Caco-2 (cell line): Measurements from ENCODE around the gene TOR2A. TPM values are rescaled to one million over a fixed set of nuclear protein-coding genes. Genes with fewer than 3 reads are reported as not detected.

Experiments used
- BruUV-seq: library from RNA; stranded (reverse); fragments of 400-500 nt; replicated peaks from 2 replicates; lab custom pipeline; 2021; lab: Mats Ljungman, UMichigan
- CTCF ChIA-PET: fragments of 300-600 bp; sonication (Branson Sonifier 250); formaldehyde crosslinking; loops from one replicate; lab custom pipeline; 2022; ENCODE audit warnings: antibody characterized with exemption; lab: Charles Lee
- POLR2A ChIA-PET: fragments of 300-600 bp; sonication (Branson Sonifier 250); formaldehyde crosslinking; loops from one replicate; lab custom pipeline; 2022; ENCODE audit warnings: antibody characterized with exemption; lab: Charles Lee
- DNase-seq, 2 experiments: peaks; one replicate each; pipeline versions ENCODE4 v3.0.0 to v3.0.0-alpha.2; 2020 to 2022
- H3K27me3 ChIP-seq: replicated peaks from 2 replicates; pipeline ENCODE4 v1.6.0; 2011; ENCODE audit warnings: low read length; ENCODE audit not compliant: control insufficient read depth, insufficient read depth
- H3K36me3 ChIP-seq: 2 replicates; pipeline ENCODE4 v1.5.1; 2011; ENCODE audit warnings: low read length; ENCODE audit not compliant: control insufficient read depth, insufficient read depth
- H3K4me1 ChIP-seq: fragments of 250-450 bp; sonication (Bioruptor Pico); 2 replicates; pipeline ENCODE4 v1.5.1; 2020; ENCODE audit warnings: mild to moderate bottlenecking
- H3K4me3 ChIP-seq: 2 replicates; pipeline ENCODE4 v1.5.1; 2011; ENCODE audit warnings: low read depth, mild to moderate bottlenecking, control low read depth, low read length
- H3K9me3 ChIP-seq: fragments of 250-450 bp; sonication (Bioruptor Pico); 2 replicates; pipeline ENCODE4 v1.5.1; 2020; ENCODE audit warnings: mild to moderate bottlenecking, moderate library complexity
- H3K27ac Mint-ChIP-seq: one replicate; pipeline ENCODE4 v1.8.0; 2022; ENCODE audit warnings: mixed read lengths; ENCODE audit not compliant: unreplicated experiment
- H3K27me3 Mint-ChIP-seq: one replicate; pipeline ENCODE4 v1.8.0; 2022; ENCODE audit warnings: mixed read lengths; ENCODE audit not compliant: insufficient read depth, unreplicated experiment
- H3K36me3 Mint-ChIP-seq: one replicate; pipeline ENCODE4 v1.8.0; 2022; ENCODE audit warnings: mild to moderate bottlenecking, mixed read lengths; ENCODE audit not compliant: insufficient read depth, unreplicated experiment
- H3K4me1 Mint-ChIP-seq: one replicate; pipeline ENCODE4 v1.8.0; 2022; ENCODE audit warnings: low read depth, mixed read lengths; ENCODE audit not compliant: unreplicated experiment
- H3K4me3 Mint-ChIP-seq: one replicate; pipeline ENCODE4 v1.8.0; 2022; ENCODE audit warnings: mild to moderate bottlenecking, moderate library complexity, mixed read lengths; ENCODE audit not compliant: unreplicated experiment
- H3K9me3 Mint-ChIP-seq: one replicate; pipeline ENCODE4 v1.8.0; 2022; ENCODE audit warnings: mixed read lengths; ENCODE audit not compliant: unreplicated experiment
- intact Hi-C: fragments of 100-400 bp; cut with micrococcal nuclease; formaldehyde crosslinking; loops from one replicate; pipeline ENCODE4 v1.10.0; 2022; ENCODE audit not compliant: unreplicated experiment
- total RNA-seq: library from RNA; stranded (reverse); gene quantifications from 2 replicates; pipeline ENCODE4 v1.2.3, GENCODE V29; 2022
- TF ChIP-seq, protein P1 (sequence below), 2 experiments: fragments of 200-600 bp in 1 of 2; IDR thresholded peaks; 1 replicate in 1 of 2; 2 replicates in 1 of 2; pipeline versions ENCODE4 v1.5.1 to v1.8.0; 2011 to 2022; ENCODE audit warnings: antibody characterized with exemption in 1 of 2, control low read depth in 1 of 2, inconsistent platforms in 1 of 2, low read depth in 1 of 2, low read length in 1 of 2, mild to moderate bottlenecking in 1 of 2, moderate library complexity in 1 of 2; ENCODE audit not compliant: insufficient read depth in 1 of 2, severe bottlenecking in 1 of 2, unreplicated experiment in 1 of 2

Gene TOR2A
- total RNA-seq, 1 experiment from 2014 or later = 12.9 TPM

DNA sequence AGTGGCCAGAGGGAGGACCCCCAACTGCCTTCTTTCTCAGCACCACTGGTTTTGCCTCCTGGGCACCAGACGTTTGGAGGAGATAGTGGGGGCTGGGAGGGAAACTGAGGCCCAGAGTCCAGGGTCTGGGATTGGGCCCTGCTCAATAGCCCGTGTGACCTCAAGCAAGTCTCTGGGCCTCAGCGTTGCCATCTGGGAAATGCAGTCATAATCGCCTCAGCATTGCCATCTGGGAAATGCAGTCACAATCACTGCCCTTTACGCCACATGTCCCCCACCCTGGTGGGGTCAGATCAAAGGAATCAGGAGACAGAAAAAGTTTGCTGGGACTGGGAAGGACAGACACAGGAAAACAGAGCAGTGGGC lies 41.8 kb upstream of the TOR2A start:
- BruUV-seq = no TSS peak
- TF ChIP-seq, protein P1, sequence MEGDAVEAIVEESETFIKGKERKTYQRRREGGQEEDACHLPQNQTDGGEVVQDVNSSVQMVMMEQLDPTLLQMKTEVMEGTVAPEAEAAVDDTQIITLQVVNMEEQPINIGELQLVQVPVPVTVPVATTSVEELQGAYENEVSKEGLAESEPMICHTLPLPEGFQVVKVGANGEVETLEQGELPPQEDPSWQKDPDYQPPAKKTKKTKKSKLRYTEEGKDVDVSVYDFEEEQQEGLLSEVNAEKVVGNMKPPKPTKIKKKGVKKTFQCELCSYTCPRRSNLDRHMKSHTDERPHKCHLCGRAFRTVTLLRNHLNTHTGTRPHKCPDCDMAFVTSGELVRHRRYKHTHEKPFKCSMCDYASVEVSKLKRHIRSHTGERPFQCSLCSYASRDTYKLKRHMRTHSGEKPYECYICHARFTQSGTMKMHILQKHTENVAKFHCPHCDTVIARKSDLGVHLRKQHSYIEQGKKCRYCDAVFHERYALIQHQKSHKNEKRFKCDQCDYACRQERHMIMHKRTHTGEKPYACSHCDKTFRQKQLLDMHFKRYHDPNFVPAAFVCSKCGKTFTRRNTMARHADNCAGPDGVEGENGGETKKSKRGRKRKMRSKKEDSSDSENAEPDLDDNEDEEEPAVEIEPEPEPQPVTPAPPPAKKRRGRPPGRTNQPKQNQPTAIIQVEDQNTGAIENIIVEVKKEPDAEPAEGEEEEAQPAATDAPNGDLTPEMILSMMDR (IDR thresholded peaks at IDR 0.05; ENCODE audit: insufficient read depth in 1 of 2, low read depth in 1 of 2, low read length in 1 of 2, severe bottlenecking in 1 of 2, unreplicated experiment in 1 of 2) = no peak
- Mint-ChIP-seq H3K27me3 (peaks cover 3% of the 10 kb centered on the region), H3K27ac (no peak overlapping the region), H3K4me1 (no peaks in the 10 kb centered on the region), H3K9me3 (no peaks in the 10 kb centered on the region), H3K4me3 (no peak overlapping the region), H3K36me3 (no peaks in the 10 kb centered on the region)
- Histone ChIP-seq H3K4me1 (no peaks in the 10 kb centered on the region), H3K36me3 (no peaks in the 10 kb centered on the region), H3K27me3 (no peaks in the 10 kb centered on the region), H3K4me3 (no peak overlapping the region), H3K9me3 (no peaks in the 10 kb centered on the region)
- DNase-seq = no peak
- ChIA-PET CTCF (no interaction called here), POLR2A (no interaction called here)
- intact Hi-C loops = no loop called here

DNA sequence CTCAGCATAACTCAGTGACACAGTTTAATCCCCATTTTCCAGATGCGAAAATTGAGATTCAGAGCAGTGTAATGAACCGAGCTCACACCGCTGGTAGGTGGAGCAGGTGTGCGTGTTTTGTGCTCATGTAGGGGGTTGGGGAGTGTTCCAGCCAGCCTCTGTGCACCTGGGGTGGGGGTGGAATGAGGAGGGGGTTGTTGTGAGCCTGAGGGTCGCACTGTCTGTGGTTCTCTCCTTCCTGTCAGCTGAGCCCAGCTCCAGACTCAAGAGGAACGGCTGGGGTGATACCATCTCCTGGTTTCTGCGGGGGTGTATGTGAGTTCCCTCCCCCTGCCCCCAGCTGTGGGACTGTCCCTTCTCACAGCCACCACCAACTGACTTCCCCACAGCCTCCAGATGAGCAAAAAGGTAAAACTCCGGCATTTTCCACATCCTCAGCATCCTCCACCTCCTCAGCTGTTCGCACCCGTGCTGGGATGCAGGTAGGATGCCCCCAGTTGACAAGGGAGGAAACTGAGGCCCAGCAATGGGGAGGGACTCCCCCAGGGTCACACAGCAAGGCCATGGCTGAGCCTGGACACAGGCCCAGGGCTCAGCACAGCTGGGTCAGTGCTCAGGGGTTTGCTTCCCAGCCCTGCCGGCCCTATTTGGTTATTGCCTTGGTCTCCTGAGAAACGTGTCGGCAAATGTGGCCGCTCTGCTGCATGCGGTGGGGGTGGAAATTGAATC lies 41.3 kb upstream of the TOR2A start:
- no TSS peak for BruUV-seq
- intact Hi-C loops = no loop called here
- CTCF ChIA-PET = interaction anchor here (0.5 to 0.8 kb wide), 3 partner anchors 8 to 9 kb away, joined by 3 to 7 read pairs (median 3); partner anchors contain the start of gene CDK9
- H3K4me3 Mint-ChIP-seq = no peak overlapping the region
- H3K4me3 ChIP-seq = no peak overlapping the region
- DNase-seq = peak in 1 of 2 experiments; percentile 45
- no peaks in the 10 kb centered on the region for H3K9me3 Mint-ChIP-seq
- no peaks in the 10 kb centered on the region for H3K4me1 ChIP-seq
- POLR2A ChIA-PET = no interaction called here
- H3K27me3 ChIP-seq = no peaks in the 10 kb centered on the region
- H3K9me3 ChIP-seq = no peaks in the 10 kb centered on the region
- H3K36me3 Mint-ChIP-seq = no peaks in the 10 kb centered on the region
- no peaks in the 10 kb centered on the region for H3K36me3 ChIP-seq
- H3K4me1 Mint-ChIP-seq = no peaks in the 10 kb centered on the region
- TF ChIP-seq, protein P1 (IDR thresholded peaks at IDR 0.05; ENCODE audit: insufficient read depth in 1 of 2, low read depth in 1 of 2, low read length in 1 of 2, severe bottlenecking in 1 of 2, unreplicated experiment in 1 of 2) = no peak
- peaks cover 3% of the 10 kb centered on the region for H3K27me3 Mint-ChIP-seq
- no peak overlapping the region for H3K27ac Mint-ChIP-seq

DNA sequence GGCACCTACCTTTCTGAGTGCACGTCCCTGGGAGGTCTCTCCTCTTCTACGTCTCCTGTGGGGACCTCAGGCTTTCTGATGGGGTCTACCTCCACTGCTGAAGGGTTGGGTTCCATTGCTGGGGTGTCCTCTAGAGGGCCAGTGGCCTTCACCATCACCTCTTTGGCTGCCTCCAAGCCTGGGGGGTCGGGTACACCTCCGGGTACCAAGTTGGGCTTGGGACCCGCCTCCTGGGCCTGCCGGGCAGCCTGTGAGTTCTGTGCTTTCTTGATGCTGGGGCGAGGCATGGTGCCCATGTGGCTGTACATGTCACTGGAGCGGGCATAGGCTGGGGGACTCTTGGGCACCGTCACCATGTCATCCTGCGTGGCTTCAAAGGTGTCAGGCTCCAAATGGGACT lies 38.9 kb upstream of the TOR2A start:
- H3K36me3 ChIP-seq = no peaks in the 10 kb centered on the region
- no peaks in the 10 kb centered on the region for H3K4me1 ChIP-seq
- H3K27ac Mint-ChIP-seq = no peak overlapping the region
- H3K4me3 ChIP-seq = no peak overlapping the region
- TF ChIP-seq, protein P1 (IDR thresholded peaks at IDR 0.05; ENCODE audit: insufficient read depth in 1 of 2, low read depth in 1 of 2, low read length in 1 of 2, severe bottlenecking in 1 of 2, unreplicated experiment in 1 of 2) = no peak
- no peaks in the 10 kb centered on the region for H3K9me3 ChIP-seq
- no peaks in the 10 kb centered on the region for H3K27me3 ChIP-seq
- no peaks in the 10 kb centered on the region for H3K9me3 Mint-ChIP-seq
- DNase-seq = no peak
- CTCF ChIA-PET = no interaction called here
- POLR2A ChIA-PET = no interaction called here
- intact Hi-C loops = no loop called here
- no peak overlapping the region for H3K4me3 Mint-ChIP-seq
- peaks cover 3% of the 10 kb centered on the region for H3K27me3 Mint-ChIP-seq
- no TSS peak for BruUV-seq
- H3K36me3 Mint-ChIP-seq = no peaks in the 10 kb centered on the region
- H3K4me1 Mint-ChIP-seq = no peaks in the 10 kb centered on the region
